HCT116 (cell line): ENCODE data around the gene NUMA1. TPM values are rescaled to one million over a fixed set of nuclear protein-coding genes. Genes with fewer than 3 reads are reported as not detected.

ENCODE experiments used
- ATAC-seq: fragments of 200-7000 bp; cut with Tn5 transposase; 2 replicates; pipeline ENCODE4 v1.9.1; 2020; ENCODE audit warnings: mild to moderate bottlenecking, moderate library complexity
- BruUV-seq: library from RNA; stranded (reverse); fragments of 400-500 nt; replicated peaks from 2 replicates; lab custom pipeline; 2021; lab: Mats Ljungman, UMichigan
- CTCF ChIA-PET: fragments of 300-600 bp; sonication (Branson Sonifier 250); formaldehyde crosslinking; loops from one replicate; lab custom pipeline; 2021; ENCODE audit warnings: antibody characterized with exemption; lab: Charles Lee
- POLR2A ChIA-PET: fragments of 300-600, 350-600 bp; sonication (Branson Sonifier 250); formaldehyde crosslinking; loops from one replicate; lab custom pipeline; 2021; ENCODE audit warnings: antibody characterized with exemption; lab: Charles Lee
- RAD21 ChIA-PET, 2 experiments: fragments of 300-600 bp; sonication (Branson Sonifier 250); formaldehyde crosslinking; loops; one replicate each; lab custom pipeline; 2023; ENCODE audit warnings: low total read pairs in 2 of 2; ENCODE audit not compliant: uncharacterized antibody in 2 of 2, unreplicated experiment in 2 of 2, low non-redundant PET in 1 of 2; lab: Charles Lee
- DNase-seq: peaks from one replicate; pipeline ENCODE4 v3.0.0-alpha.2; 2010; ENCODE audit warnings: low read depth, low spot score
- H2AFZ ChIP-seq: fragments of 200-600 bp; shearing (Covaris generic), sonication (generic); 2 replicates; pipeline ENCODE4 v1.6.1; 2017; ENCODE audit warnings: low read depth, mixed run types, mixed read lengths, antibody characterized with exemption, low read length; ENCODE audit not compliant: poor library complexity, severe bottlenecking
- H3K27ac ChIP-seq: 2 replicates; pipeline ENCODE4 v1.5.1; 2012; ENCODE audit warnings: low read depth, low read length
- H3K27me3 ChIP-seq: fragments of 200-600 bp; sonication (generic); 2 replicates; pipeline ENCODE4 v1.6.1; 2016; ENCODE audit warnings: mixed run types, low read length, mixed read lengths; ENCODE audit not compliant: insufficient read depth
- H3K36me3 ChIP-seq, 2 experiments: fragments of 200-500 bp in 1 of 2; fragments of 200-600 bp in 1 of 2; sonication (Bioruptor generic) in 1 of 2; sonication (generic) in 1 of 2; 2 replicates each; pipeline versions ENCODE4 v1.5.1 to v1.6.1; 2014 to 2016; ENCODE audit warnings: low read length in 2 of 2, inconsistent platforms in 1 of 2, mixed read lengths in 1 of 2, mixed run types in 1 of 2; ENCODE audit not compliant: insufficient read depth in 2 of 2, control insufficient read depth in 1 of 2
- H3K4me1 ChIP-seq, 2 experiments: fragments of 200-600 bp in 1 of 2; sonication (generic) in 1 of 2; 2 replicates each; pipeline versions ENCODE4 v1.5.1 to v1.6.1; 2012 to 2017; ENCODE audit warnings: low read length in 2 of 2, inconsistent platforms in 1 of 2, mild to moderate bottlenecking in 1 of 2, mixed read lengths in 1 of 2, mixed run types in 1 of 2, moderate library complexity in 1 of 2; ENCODE audit not compliant: insufficient read depth in 2 of 2, control insufficient read depth in 1 of 2
- H3K4me2 ChIP-seq: fragments of 200-600 bp; sonication (generic); 2 replicates; pipeline ENCODE4 v1.6.1; 2017; ENCODE audit warnings: mixed run types, low read length, mixed read lengths
- H3K4me3 ChIP-seq, 2 experiments: fragments of 200-600 bp in 1 of 2; sonication (generic) in 1 of 2; replicated peaks in 1 of 2; 2 replicates each; pipeline ENCODE4 v1.5.1; 2011 to 2016; ENCODE audit warnings: low read length in 2 of 2, control low read depth in 1 of 2, low read depth in 1 of 2, mild to moderate bottlenecking in 1 of 2, mixed read lengths in 1 of 2, mixed run types in 1 of 2
- H3K79me2 ChIP-seq: fragments of 200-600 bp; sonication (generic); 2 replicates; pipeline ENCODE4 v1.6.1; 2017; ENCODE audit warnings: mild to moderate bottlenecking, mixed run types, low read length, moderate library complexity, mixed read lengths; ENCODE audit not compliant: insufficient read depth
- H3K9ac ChIP-seq: fragments of 200-600 bp; sonication (generic); 2 replicates; pipeline ENCODE4 v1.6.1; 2016; ENCODE audit warnings: low read length, mixed read lengths
- H3K9me2 ChIP-seq: fragments of 200-600 bp; sonication (generic), shearing (Covaris generic); 2 replicates; pipeline ENCODE4 v1.6.1; 2017; ENCODE audit warnings: mixed run types, mild to moderate bottlenecking, moderate library complexity; ENCODE audit not compliant: insufficient read depth
- H3K9me3 ChIP-seq, 2 experiments: fragments of 200-500 bp in 1 of 2; fragments of 200-600 bp in 1 of 2; sonication (Bioruptor generic) in 1 of 2; sonication (generic) in 1 of 2; 2 replicates each; pipeline ENCODE4 v1.6.1; 2014 to 2017; ENCODE audit warnings: low read length in 2 of 2, mixed read lengths in 2 of 2, inconsistent platforms in 1 of 2, low read depth in 1 of 2, mild to moderate bottlenecking in 1 of 2, mixed run types in 1 of 2, moderate library complexity in 1 of 2; ENCODE audit not compliant: control insufficient read depth in 1 of 2, insufficient read depth in 1 of 2
- H4K20me1 ChIP-seq: fragments of 200-600 bp; sonication (generic), shearing (Covaris generic); 2 replicates; pipeline ENCODE4 v1.6.1; 2017; ENCODE audit warnings: mixed run types, mild to moderate bottlenecking, moderate library complexity; ENCODE audit not compliant: insufficient read depth
- ATF3 ChIP-seq: IDR thresholded peaks from 2 replicates; pipeline ENCODE4 v1.6.1; 2012
- CBX3 ChIP-seq: IDR thresholded peaks from 2 replicates; pipeline ENCODE4 v1.6.1; 2012; ENCODE audit warnings: low read depth
- CTCF ChIP-seq, 3 experiments: fragments of 200-600 bp in 1 of 3; sonication (generic) in 1 of 3; IDR thresholded peaks in 2 of 3; conservative IDR thresholded peaks in 1 of 3; 2 replicates each; pipeline ENCODE4 v1.5.1; 2012 to 2017; ENCODE audit warnings: low read depth in 2 of 3, low read length in 2 of 3, antibody characterized with exemption in 1 of 3, borderline replicate concordance in 1 of 3, control low read depth in 1 of 3, mild to moderate bottlenecking in 1 of 3, mixed read lengths in 1 of 3, mixed run types in 1 of 3, moderate library complexity in 1 of 3; ENCODE audit not compliant: insufficient read depth in 1 of 3
- EGR1 ChIP-seq: IDR thresholded peaks from 2 replicates; pipeline ENCODE4 v1.6.1; 2012; ENCODE audit warnings: low read depth
- ELF1 ChIP-seq: IDR thresholded peaks from 2 replicates; pipeline ENCODE4 v1.6.1; 2012; ENCODE audit warnings: low read depth, borderline replicate concordance
- EZH2 ChIP-seq: fragments of 200-600 bp; sonication (generic); IDR thresholded peaks from 2 replicates; pipeline ENCODE4 v1.6.1; 2017; ENCODE audit warnings: antibody characterized with exemption, mixed run types
- FOSL1 ChIP-seq: IDR thresholded peaks from 2 replicates; pipeline ENCODE4 v1.6.1; 2012; ENCODE audit warnings: low read depth
- REST ChIP-seq: IDR thresholded peaks from 2 replicates; pipeline ENCODE4 v1.6.1; 2012; ENCODE audit warnings: low read depth
- SP1 ChIP-seq: IDR thresholded peaks from 2 replicates; pipeline ENCODE4 v1.6.1; 2012; ENCODE audit warnings: low read depth
- SRF ChIP-seq: IDR thresholded peaks from 2 replicates; pipeline ENCODE4 v1.6.1; 2012; ENCODE audit warnings: low read depth
- intact Hi-C: fragments of 100-400 bp; cut with micrococcal nuclease; formaldehyde crosslinking; loops from 2 replicates; pipeline ENCODE4 v1.10.0; 2022
- total RNA-seq: library from RNA; stranded (reverse); gene quantifications from one replicate; pipeline ENCODE4 v1.2.1, GENCODE V29; 2021; ENCODE audit not compliant: unreplicated experiment

The NUMA1 gene
- total RNA-seq, 1 experiment from 2014 or later: 133 TPM

- Histone ChIP-seq H3K4me1 (peaks cover 21 to 43% of the 10 kb centered on the region in 2 experiments), H3K4me3 (no peak overlapping the region), H3K4me2 (no peak overlapping the region), H3K79me2 (peaks cover 89% of the 10 kb centered on the region), H2AFZ (no peak overlapping the region), H3K9me3 (no peaks in the 10 kb centered on the region), H3K9me2 (no peaks in the 10 kb centered on the region), H4K20me1 (no peaks in the 10 kb centered on the region), H3K27me3 (no peaks in the 10 kb centered on the region), H3K36me3 (peaks cover 0 to 8% of the 10 kb centered on the region in 2 experiments; a peak in 2 of 4 replicates), H3K9ac (no peak overlapping the region), H3K27ac (no peak overlapping the region)
- DNase-seq: no peak
- ATAC-seq: no peak
- POLR2A ChIA-PET: no interaction called here
- intact Hi-C loops: no loop called here
- CTCF ChIA-PET: no interaction called here
- no TSS peak for BruUV-seq
- TF ChIP-seq CTCF (IDR thresholded peaks at IDR 0.05 in 2 of 3, conservative IDR thresholded peaks at IDR 0.05 in 1 of 3; ENCODE audit: borderline replicate concordance in 1 of 3, insufficient read depth in 1 of 3, low read depth in 2 of 3, low read length in 2 of 3) (no peak), REST (no peak), CBX3 (no peak), ATF3 (no peak), SRF (no peak), EZH2 (no peak), EGR1 (no peak), ELF1 (no peak), FOSL1 (no peak), SP1 (no peak)
- RAD21 ChIA-PET: no interaction called here
Measured at GRCh38 chr11:72037554-72038311, 42.6 kb downstream of the NUMA1 start.
